Stomach (tissue), 9 donors: ENCODE data around the gene SLC22A5. TPM values are rescaled to one million over a fixed set of nuclear protein-coding genes. Genes with fewer than 3 reads are reported as not detected.

Source experiments
- DNase-seq, 2 donors: peaks; one replicate each; pipeline versions ENCODE4 v3.0.0 to v3.0.0-alpha.2; 2013 to 2019
- H3K27ac ChIP-seq, 5 donors: fragments of 200-600 bp in 4 of 5; sonication (generic) in 4 of 5; one replicate each; pipeline ENCODE4 v1.5.1; 2013 to 2019; ENCODE audit warnings: mild to moderate bottlenecking in 1 of 5, moderate library complexity in 1 of 5
- H3K27me3 ChIP-seq, 3 donors: fragments of 200-600 bp; sonication (generic); one replicate each; pipeline ENCODE4 v1.5.1; 2017 to 2019; ENCODE audit warnings: mixed run types in 1 of 3
- H3K36me3 ChIP-seq, 4 donors: fragments of 200-600 bp; sonication (generic); 1 replicate in 3 of 4; 2 replicates in 1 of 4; pipeline ENCODE4 v1.5.1; 2016 to 2019
- H3K4me1 ChIP-seq, 4 donors: fragments of 200-600 bp; sonication (generic); one replicate each; pipeline ENCODE4 v1.5.1; 2016 to 2019
- H3K4me3 ChIP-seq, 4 donors: fragments of 200-600 bp; sonication (generic) in 3 of 4; one replicate each; pipeline ENCODE4 v1.5.1; 2016 to 2019; ENCODE audit warnings: mild to moderate bottlenecking in 1 of 4
- H3K9me3 ChIP-seq, 4 donors: fragments of 200-600 bp; sonication (generic); one replicate each; pipeline ENCODE4 v1.5.1; 2016 to 2019
- CTCF ChIP-seq, 7 experiments: fragments of 450-650 bp in 4 of 7; fragments of 200-600 bp in 3 of 7; sonication (generic) in 3 of 7; IDR thresholded peaks; one replicate each; pipeline ENCODE4 v1.5.1; 2016 to 2019; ENCODE audit warnings: antibody characterized with exemption in 7 of 7, control low read depth in 2 of 7, mild to moderate bottlenecking in 1 of 7
- EP300 ChIP-seq: sonication (generic); formaldehyde crosslinking; IDR thresholded peaks from one replicate; pipeline ENCODE4 v1.6.1; 2017; ENCODE audit warnings: antibody characterized with exemption
- POLR2A ChIP-seq, 4 donors: fragments of 450-650 bp; IDR thresholded peaks; one replicate each; pipeline ENCODE4 v1.6.1; 2016; ENCODE audit warnings: antibody characterized with exemption in 4 of 4, control low read depth in 2 of 4, mild to moderate bottlenecking in 1 of 4, moderate library complexity in 1 of 4
- POLR2AphosphoS5 ChIP-seq, 3 donors: sonication (generic); formaldehyde crosslinking; IDR thresholded peaks; one replicate each; pipeline ENCODE4 v1.6.1; 2016; ENCODE audit warnings: antibody characterized with exemption in 3 of 3
- WGBS, 5 donors: extraction: QIAGEN DNeasy Blood & Tissue Kit in 3 of 5; methylation state at CpG; one replicate each; pipeline versions ENCODE4 v1.1.5 to v1.1.7; 2013 to 2018; 5-methylcytosine and 5-hydroxymethylcytosine counted together
- intact Hi-C: fragments of 100-400 bp; cut with DNase I; formaldehyde crosslinking; loops from one replicate; pipeline ENCODE4 v1.15.1; 2023; ENCODE audit warnings: low total_unique reads
- polyA plus RNA-seq, 3 donors: library from polyadenylated mRNA; stranded (reverse); fragments of 200-250 nt; gene quantifications; one replicate each; pipeline ENCODE4 v1.2.3, GENCODE V29; 2013
- total RNA-seq, 5 donors: library from RNA; depleted of rRNA; stranded (reverse); fragments of >200 nt; gene quantifications; one replicate each; pipeline versions ENCODE4 v1.1.0 to v1.2.3, GENCODE V29; 2014 to 2016
- donor health status: healthy with polysubstance abuse.
- donor health status: Bipolar disorder and iron deficiency.
- donor health status: healthy.

SLC22A5 gene
- total and polyA plus RNA-seq, 8 donors: 2.1 to 46.1 (median 15.5) TPM

GRCh38 chr5:132418881-132419280, 49.4 kb downstream of the SLC22A5 start:
- TF ChIP-seq POLR2AphosphoS5 (IDR thresholded peaks at IDR 0.05) (no peak), CTCF (IDR thresholded peaks at IDR 0.05) (no peak), POLR2A (IDR thresholded peaks at IDR 0.05) (no peak), EP300 (no peak)
- WGBS, 5 donors: 75 to 91% (median 89%) methylated on average over 2 of the region's 2 CpGs
- H3K4me3 ChIP-seq: no peak overlapping the region
- H3K4me1 ChIP-seq: peaks cover 62 to 100% (median 88%) of the 10 kb centered on the region in 4 donors
- peaks cover 0 to 26% (median 20%) of the 10 kb centered on the region in 4 donors for H3K36me3 ChIP-seq
- DNase-seq: no peak
- no peaks in the 10 kb centered on the region for H3K9me3 ChIP-seq
- intact Hi-C loops: loop anchor here (5.0 kb wide), 1 partner anchor 68 kb away; no protein-coding TSS in a partner anchor
- H3K27ac ChIP-seq: peak overlapping the region in 4 of 5 donors; percentile 68 to 100 (median 88)
- H3K27me3 ChIP-seq: no peaks in the 10 kb centered on the region

- Histone ChIP-seq H3K27ac (peak overlapping the region; percentile 48 to 100 (median 78)), H3K4me1 (peaks cover 62 to 100% (median 88%) of the 10 kb centered on the region in 4 donors), H3K27me3 (no peaks in the 10 kb centered on the region), H3K4me3 (peak overlapping the region in 1 of 4 donors; percentile 25), H3K36me3 (peaks cover 0 to 26% (median 20%) of the 10 kb centered on the region in 4 donors), H3K9me3 (no peaks in the 10 kb centered on the region)
- WGBS, 5 donors: 20 to 25% (median 23%) methylated on average over 12 of the region's 12 CpGs
- DNase-seq: peak; percentile 67 to 95
- intact Hi-C loops: loop anchor here (5.0 kb wide), 1 partner anchor 68 kb away; no protein-coding TSS in a partner anchor
- TF ChIP-seq POLR2A (IDR thresholded peaks at IDR 0.05) (no peak), CTCF (IDR thresholded peaks at IDR 0.05) (peak in 5 of 7 experiments; percentile 73 to 89 (median 85)), POLR2AphosphoS5 (IDR thresholded peaks at IDR 0.05) (peak in 1 of 3 donors; percentile 49)
Measured at GRCh38 chr5:132419502-132420468, 50.3 kb downstream of the SLC22A5 start.

- Histone ChIP-seq H3K9me3 (no peaks in the 10 kb centered on the region), H3K4me1 (peaks cover 67 to 100% (median 88%) of the 10 kb centered on the region in 4 donors), H3K27ac (peak overlapping the region; percentile 64 to 100 (median 78)), H3K4me3 (peak overlapping the region in 1 of 4 donors; percentile 25), H3K36me3 (peaks cover 0 to 26% (median 20%) of the 10 kb centered on the region in 4 donors), H3K27me3 (no peaks in the 10 kb centered on the region)
- 50 to 71% (median 68%) methylated on average over 7 of the region's 7 CpGs for WGBS, 5 donors
- intact Hi-C loops: no loop called here
- no peak for DNase-seq
- no peak for TF ChIP-seq POLR2A (IDR thresholded peaks at IDR 0.05)
- TF ChIP-seq POLR2AphosphoS5 (IDR thresholded peaks at IDR 0.05): no peak
- TF ChIP-seq EP300: no peak
- no peak for TF ChIP-seq CTCF (IDR thresholded peaks at IDR 0.05)
Measured at GRCh38 chr5:132420706-132421272, 51.3 kb downstream of the SLC22A5 start.

- DNase-seq: no peak
- peak overlapping the region; percentile 20 to 100 (median 78) for H3K27ac ChIP-seq
- H3K27me3 ChIP-seq: no peaks in the 10 kb centered on the region
- H3K9me3 ChIP-seq: no peaks in the 10 kb centered on the region
- peaks cover 0 to 26% (median 20%) of the 10 kb centered on the region in 4 donors for H3K36me3 ChIP-seq
- intact Hi-C loops: no loop called here
- TF ChIP-seq EP300: no peak
- no peak for TF ChIP-seq POLR2A (IDR thresholded peaks at IDR 0.05)
- no peak for TF ChIP-seq POLR2AphosphoS5 (IDR thresholded peaks at IDR 0.05)
- TF ChIP-seq CTCF (IDR thresholded peaks at IDR 0.05): no peak
- WGBS, 5 donors: 78 to 98% (median 95%) methylated on average over 3 of the region's 3 CpGs
- H3K4me1 ChIP-seq: peaks cover 73 to 100% (median 91%) of the 10 kb centered on the region in 4 donors
- no peak overlapping the region for H3K4me3 ChIP-seq
Measured at GRCh38 chr5:132421462-132421861, 52.0 kb downstream of the SLC22A5 start.
